Epithelial cell of esophagus (primary cell): ENCODE measurements around the gene TLCD3B.
A peak's percentile ranks its signal among the peaks of the same experiment; 100 is the strongest.

Experiments
- DNase-seq: peaks from one replicate; pipeline ENCODE4 v3.0.0; 2010; ENCODE audit warnings: low read depth
- H3K4me3 ChIP-seq: 2 replicates; pipeline ENCODE4 v1.5.1; 2011; ENCODE audit warnings: mild to moderate bottlenecking, low read length, control low read depth
- CTCF ChIP-seq: IDR thresholded peaks from 2 replicates; pipeline ENCODE4 v1.5.1; 2011; ENCODE audit warnings: low read depth, mild to moderate bottlenecking, low read length, control low read depth, inconsistent platforms; ENCODE audit not compliant: insufficient read depth; ENCODE audit errors: missing control alignments

The TLCD3B gene

DNA sequence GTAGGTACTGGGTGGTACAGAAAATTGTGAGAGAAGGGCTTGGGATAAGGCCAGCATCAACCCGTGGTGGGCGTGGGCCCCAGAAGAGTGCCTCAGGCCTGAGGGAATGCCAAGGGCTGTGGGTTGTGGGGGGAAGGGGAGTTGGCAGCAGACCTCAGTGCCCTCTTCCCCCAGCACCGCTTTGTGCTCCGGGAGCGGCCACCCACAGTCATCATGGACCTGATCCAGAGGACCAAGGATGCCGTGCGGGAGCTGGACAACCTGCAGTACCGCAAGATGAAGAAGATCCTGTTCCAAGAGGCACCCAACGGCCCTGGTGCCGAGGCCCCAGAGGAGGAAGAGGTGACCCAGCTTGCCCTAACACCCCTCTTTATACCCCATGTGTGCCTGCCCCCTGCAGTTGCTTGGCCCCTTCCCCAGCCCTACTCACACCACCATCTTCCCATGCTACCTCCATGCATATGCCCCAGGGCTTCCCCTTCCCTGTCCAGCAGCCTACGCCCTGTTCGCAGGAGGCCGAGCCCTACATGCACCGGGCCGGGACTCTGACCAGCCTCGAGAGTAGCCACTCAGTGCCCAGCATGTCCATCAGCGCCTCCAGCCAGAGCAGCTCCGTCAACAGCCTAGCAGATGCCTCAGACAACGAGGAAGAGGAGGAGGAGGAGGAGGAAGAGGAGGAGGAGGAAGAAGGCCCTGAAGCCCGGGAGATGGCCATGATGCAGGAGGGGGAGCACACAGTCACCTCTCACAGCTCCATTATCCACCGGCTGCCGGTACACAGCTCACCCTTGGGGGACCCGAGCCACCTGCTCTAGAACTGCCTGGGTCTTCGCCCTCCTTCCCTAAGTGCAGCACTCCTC, 48.3 kb downstream of the TLCD3B start:
- no peak for DNase-seq
- no peak for TF ChIP-seq CTCF
- H3K4me3 ChIP-seq = no peak overlapping the region

DNA sequence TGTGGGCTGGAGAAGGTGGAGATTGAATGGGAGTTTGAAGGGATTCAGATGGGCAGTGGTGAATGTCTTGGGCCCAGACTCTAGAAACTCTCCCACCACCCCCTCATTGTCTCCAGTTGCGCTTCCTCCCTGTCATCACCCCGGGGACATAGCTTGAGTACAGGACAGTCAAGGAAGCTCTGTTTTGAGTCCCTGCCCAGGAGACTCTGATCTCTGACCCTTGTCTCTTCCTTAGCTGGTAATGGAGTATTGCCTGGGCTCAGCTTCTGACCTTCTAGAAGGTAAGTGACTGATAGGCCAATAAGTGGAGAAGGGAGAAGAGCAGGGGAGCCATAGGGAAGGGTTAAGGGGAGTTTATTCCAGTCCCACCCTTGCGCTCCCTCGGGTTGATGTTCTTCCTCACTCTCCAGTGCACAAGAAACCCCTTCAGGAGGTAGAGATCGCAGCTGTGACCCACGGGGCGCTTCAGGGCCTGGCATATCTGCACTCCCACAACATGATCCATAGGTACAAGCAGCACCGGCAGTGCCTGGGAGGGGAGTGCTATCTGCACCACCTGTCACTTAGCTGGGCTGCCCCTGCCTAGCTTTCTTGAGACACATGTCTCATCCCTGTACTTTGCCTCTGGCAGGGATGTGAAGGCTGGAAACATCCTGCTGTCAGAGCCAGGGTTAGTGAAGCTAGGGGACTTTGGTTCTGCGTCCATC, 52.4 kb downstream of the TLCD3B start:
- no peak for DNase-seq
- H3K4me3 ChIP-seq = no peak overlapping the region
- no peak for TF ChIP-seq CTCF

GRCh38 chr16:29978081-29978480, 53.0 kb downstream of the TLCD3B start:
- H3K4me3 ChIP-seq = no peak overlapping the region
- TF ChIP-seq CTCF = no peak
- DNase-seq = no peak

- no peak for DNase-seq
- TF ChIP-seq CTCF = no peak
- H3K4me3 ChIP-seq = no peak overlapping the region
Observed at GRCh38 chr16:29977063-29977825, 53.8 kb downstream of the TLCD3B start.

GRCh38 chr16:29975811-29976511, 55.1 kb downstream of the TLCD3B start:
- H3K4me3 ChIP-seq = peak overlapping the region; percentile 94
- no peak for TF ChIP-seq CTCF
- no peak for DNase-seq

GRCh38 chr16:29975134-29975538, 55.9 kb downstream of the TLCD3B start:
- no peak for DNase-seq
- TF ChIP-seq CTCF = no peak
- peak overlapping the region; percentile 94 for H3K4me3 ChIP-seq
